H1 (cell line): ENCODE measurements around the gene KCNQ1. TPM values are rescaled to one million over a fixed set of nuclear protein-coding genes. Genes with fewer than 3 reads are reported as not detected.

ENCODE experiments used
- CTCF ChIA-PET: fragments of 300-600 bp; sonication (Branson Sonifier 250); formaldehyde crosslinking; loops from one replicate; lab custom pipeline; 2021; ENCODE audit not compliant: partially characterized antibody; lab: Charles Lee
- POLR2A ChIA-PET: fragments of 300-600 bp; sonication (Branson Sonifier 250); formaldehyde crosslinking; loops from one replicate; lab custom pipeline; 2021; ENCODE audit warnings: inconsistent platforms; ENCODE audit not compliant: partially characterized antibody; lab: Charles Lee
- DNase-seq, 2 experiments: peaks; one replicate each; pipeline versions ENCODE4 v3.0.0 to v3.0.0-alpha.2; 2010 to 2022; ENCODE audit warnings: low spot score in 2 of 2, low read depth in 1 of 2, mixed read lengths in 1 of 2
- FAIRE-seq: peaks from 2 replicates; lab custom pipeline; 2011; peaks lifted over from hg19 to GRCh38; lab: Jason Lieb, UNC
- H2AFZ ChIP-seq: 2 replicates; pipeline ENCODE4 v1.8.1; 2012; ENCODE audit warnings: low read length, inconsistent platforms
- H2AK5ac ChIP-seq: 2 replicates; pipeline ENCODE4 v1.6.1; 2013; ENCODE audit warnings: low read depth, low read length
- H2BK120ac ChIP-seq: replicated peaks from 2 replicates; pipeline ENCODE3; 2013; ENCODE audit warnings: low read depth, low read length, inconsistent platforms
- H2BK12ac ChIP-seq: 2 replicates; pipeline ENCODE4 v1.6.1; 2013; ENCODE audit warnings: low read depth, low read length
- H2BK15ac ChIP-seq: 2 replicates; pipeline ENCODE4 v1.6.1; 2013; ENCODE audit warnings: low read length
- H2BK20ac ChIP-seq: 2 replicates; pipeline ENCODE4 v1.6.1; 2013; ENCODE audit warnings: low read length
- H2BK5ac ChIP-seq: 2 replicates; pipeline ENCODE4 v1.6.1; 2013; ENCODE audit warnings: low read depth, low read length
- H3K14ac ChIP-seq: 2 replicates; pipeline ENCODE4 v1.6.1; 2013; ENCODE audit warnings: inconsistent platforms; ENCODE audit not compliant: insufficient read length
- H3K18ac ChIP-seq: 2 replicates; pipeline ENCODE4 v1.6.1; 2013; ENCODE audit warnings: low read length; ENCODE audit errors: extremely low read depth
- H3K23ac ChIP-seq: 2 replicates; pipeline ENCODE4 v1.6.1; 2013; ENCODE audit warnings: inconsistent platforms; ENCODE audit not compliant: insufficient read length
- H3K23me2 ChIP-seq: 2 replicates; pipeline ENCODE4 v1.6.1; 2013; ENCODE audit warnings: low read depth, low read length
- H3K27ac ChIP-seq: 2 replicates; pipeline ENCODE4 v1.6.1; 2011; ENCODE audit warnings: low read depth, low read length, inconsistent platforms
- H3K27me3 ChIP-seq, 4 experiments: replicated peaks in 1 of 4; 1 replicate in 1 of 4; 2 replicates in 3 of 4; pipeline versions ENCODE4 v1.6.1 to v1.8.1; 2011 to 2013; ENCODE audit warnings: low read length in 3 of 4, mild to moderate bottlenecking in 3 of 4, inconsistent platforms in 2 of 4, mixed read lengths in 2 of 4, moderate library complexity in 1 of 4; ENCODE audit not compliant: control insufficient read depth in 3 of 4, insufficient read depth in 3 of 4; ENCODE audit errors: extremely low read depth in 1 of 4
- H3K36me3 ChIP-seq, 4 experiments: 2 replicates each; pipeline versions ENCODE4 v1.6.1 to v1.8.1; 2011 to 2013; ENCODE audit warnings: mild to moderate bottlenecking in 4 of 4, low read length in 3 of 4, moderate library complexity in 2 of 4, control low read depth in 1 of 4, inconsistent platforms in 1 of 4; ENCODE audit not compliant: insufficient read depth in 4 of 4, control insufficient read depth in 2 of 4
- H3K4ac ChIP-seq: replicated peaks from 2 replicates; pipeline ENCODE3; 2013; ENCODE audit warnings: low read length, low read depth, mixed read lengths, inconsistent platforms; ENCODE audit not compliant: insufficient read length
- H3K4me1 ChIP-seq, 4 experiments: replicated peaks in 1 of 4; 1 replicate in 1 of 4; 2 replicates in 3 of 4; pipeline versions ENCODE4 v1.6.1 to v1.8.1; 2011 to 2013; ENCODE audit warnings: low read length in 3 of 4, inconsistent platforms in 2 of 4, mixed read lengths in 1 of 4; ENCODE audit not compliant: insufficient read depth in 4 of 4, control insufficient read depth in 3 of 4
- H3K4me2 ChIP-seq, 2 experiments: 2 replicates each; pipeline versions ENCODE4 v1.6.1 to v1.8.1; 2011 to 2013; ENCODE audit warnings: low read depth in 2 of 2, low read length in 2 of 2, control low read depth in 1 of 2, inconsistent platforms in 1 of 2, mild to moderate bottlenecking in 1 of 2; ENCODE audit not compliant: insufficient read depth in 1 of 2
- H3K4me3 ChIP-seq, 4 experiments: fragments of 200-600, 300-600 bp in 1 of 4; sonication (generic), shearing (Covaris generic), sonication (Bioruptor Twin) in 1 of 4; 2 replicates each; pipeline versions ENCODE4 v1.5.1 to v1.8.1; 2011 to 2016; ENCODE audit warnings: low read length in 4 of 4, low read depth in 3 of 4, control low read depth in 2 of 4, inconsistent platforms in 2 of 4, mild to moderate bottlenecking in 2 of 4, mixed read lengths in 1 of 4, moderate library complexity in 1 of 4; ENCODE audit not compliant: insufficient read depth in 2 of 4; ENCODE audit errors: extremely low read depth in 1 of 4
- H3K56ac ChIP-seq: replicated peaks from 2 replicates; pipeline ENCODE3; 2013; ENCODE audit warnings: low read depth, mild to moderate bottlenecking, mixed read lengths, low read length, inconsistent platforms; ENCODE audit not compliant: insufficient read length
- H3K79me1 ChIP-seq: 2 replicates; pipeline ENCODE4 v1.6.1; 2013; ENCODE audit warnings: low read depth, low read length, control low read depth
- H3K79me2 ChIP-seq, 2 experiments: 2 replicates each; pipeline versions ENCODE4 v1.6.1 to v1.8.1; 2012 to 2013; ENCODE audit warnings: low read length in 2 of 2, mild to moderate bottlenecking in 2 of 2, inconsistent platforms in 1 of 2; ENCODE audit not compliant: insufficient read depth in 2 of 2, control insufficient read depth in 1 of 2
- H3K9ac ChIP-seq, 4 experiments: replicated peaks in 1 of 4; 1 replicate in 1 of 4; 2 replicates in 3 of 4; pipeline versions ENCODE4 v1.6.1 to v1.8.1; 2011 to 2013; ENCODE audit warnings: low read depth in 3 of 4, low read length in 3 of 4, control low read depth in 2 of 4, mild to moderate bottlenecking in 2 of 4, moderate library complexity in 2 of 4, inconsistent platforms in 1 of 4; ENCODE audit errors: extremely low read depth in 1 of 4
- H3K9me3 ChIP-seq, 2 experiments: 2 replicates each; pipeline versions ENCODE4 v1.6.1 to v1.8.1; 2012 to 2013; ENCODE audit warnings: mild to moderate bottlenecking in 2 of 2, moderate library complexity in 2 of 2, control low read depth in 1 of 2, inconsistent platforms in 1 of 2, low read depth in 1 of 2, low read length in 1 of 2, mixed read lengths in 1 of 2; ENCODE audit not compliant: insufficient read depth in 2 of 2
- H4K20me1 ChIP-seq, 2 experiments: replicated peaks in 1 of 2; 2 replicates each; pipeline versions ENCODE3 to v1.8.1; 2011 to 2013; ENCODE audit warnings: inconsistent platforms in 2 of 2, low read length in 2 of 2, mild to moderate bottlenecking in 1 of 2; ENCODE audit not compliant: insufficient read depth in 2 of 2, control insufficient read depth in 1 of 2
- H4K5ac ChIP-seq: 2 replicates; pipeline ENCODE4 v1.6.1; 2013; ENCODE audit warnings: low read length, low read depth, mixed read lengths, inconsistent platforms; ENCODE audit not compliant: insufficient read length
- H4K8ac ChIP-seq: 2 replicates; pipeline ENCODE4 v1.8.0; 2013; ENCODE audit warnings: mild to moderate bottlenecking, moderate library complexity, low read length, inconsistent platforms; ENCODE audit not compliant: insufficient read depth; ENCODE audit errors: extremely low read depth
- H4K91ac ChIP-seq: replicated peaks from 2 replicates; pipeline ENCODE3; 2013; ENCODE audit warnings: low read length, mixed read lengths, inconsistent platforms; ENCODE audit not compliant: insufficient read length
- CREB1 ChIP-seq: IDR thresholded peaks from 2 replicates; pipeline ENCODE4 v1.6.1; 2012; ENCODE audit warnings: inconsistent platforms
- NANOG ChIP-seq: IDR thresholded peaks from 2 replicates; pipeline ENCODE4 v1.6.1; 2011; ENCODE audit warnings: low read length, low read depth, mild to moderate bottlenecking, inconsistent platforms; ENCODE audit not compliant: insufficient read depth, poor library complexity, severe bottlenecking
- RFX5 ChIP-seq: IDR thresholded peaks from 2 replicates; pipeline ENCODE4 v1.6.1; 2011; ENCODE audit warnings: low read depth, low read length, improper control_type of control experiment, borderline replicate concordance
- SP2 ChIP-seq: IDR thresholded peaks from 2 replicates; pipeline ENCODE4 v1.6.1; 2012; ENCODE audit warnings: mild to moderate bottlenecking, low read length, inconsistent platforms
- WGBS, 2 experiments: shearing (Covaris generic) in 1 of 2; methylation state at CpG; one replicate each; pipeline versions ENCODE4 v1.1.6 to v1.1.7; 2013 to 2015; ENCODE audit warnings: low lambda C conversion rate in 2 of 2, mixed read lengths in 2 of 2, inconsistent platforms in 1 of 2, low coverage in 1 of 2, missing lambda C conversion rate in 1 of 2; ENCODE audit not compliant: insufficient replicate concordance in 2 of 2, insufficient coverage in 1 of 2, insufficient read length in 1 of 2; ENCODE audit errors: extremely low coverage in 1 of 2, missing lambda C conversion rate in 1 of 2; 5-methylcytosine and 5-hydroxymethylcytosine counted together
- polyA plus RNA-seq, 7 experiments: library from polyadenylated mRNA; depleted of rRNA in 3 of 7; stranded (reverse) in 5 of 7; unstranded in 2 of 7; fragments of >200 nt in 5 of 7; fragments of 200-250 nt in 2 of 7; gene quantifications; 1 replicate in 5 of 7; 2 replicates in 1 of 7; 4 replicates in 1 of 7; pipeline versions ENCODE4 v1.2.1 to v1.2.3, GENCODE V29; 2011 to 2013; ENCODE audit warnings: missing spikeins in 2 of 7, mixed read lengths in 2 of 7
- total RNA-seq: library from RNA; stranded (reverse); fragmentation: NEBNext Ultra II Directional; extraction: Animal tissue kit (Norgen Biotek cat#: 25700); gene quantifications from 2 replicates; pipeline ENCODE4 v1.2.1, GENCODE V29; 2021

Gene KCNQ1
- total and polyA plus RNA-seq, 2 of the 8 experiments (the other 6 are each of a cell fraction or from before 2014, with no cell fraction given), result 1.9 to 2.0 TPM

GRCh38 chr11:2414616-2415015 is 30.2 kb upstream of the KCNQ1 start:
- Histone ChIP-seq H3K56ac (no peak overlapping the region), H2BK12ac (no peak overlapping the region), H3K36me3 (no peaks in the 10 kb centered on the region), H3K14ac (no peak overlapping the region), H2BK5ac (no peak overlapping the region), H3K9me3 (no peaks in the 10 kb centered on the region), H3K27me3 (no peaks in the 10 kb centered on the region; a peak in 1 of 7 replicates), H3K27ac (no peak overlapping the region), H3K23ac (no peak overlapping the region), H3K79me2 (no peaks in the 10 kb centered on the region), H3K4ac (no peak overlapping the region), H3K18ac (no peak overlapping the region), H2AFZ (no peak overlapping the region), H3K4me2 (no peak overlapping the region), H3K79me1 (no peaks in the 10 kb centered on the region), H4K5ac (no peak overlapping the region), H4K8ac (no peak overlapping the region; the same call in 1 of the 2 replicates), H3K23me2 (no peaks in the 10 kb centered on the region), H2BK15ac (no peak overlapping the region), H3K4me1 (no peaks in the 10 kb centered on the region), H3K9ac (no peak overlapping the region), H2BK20ac (no peak overlapping the region), H3K4me3 (no peak overlapping the region), H4K91ac (no peak overlapping the region), H2AK5ac (no peak overlapping the region), H2BK120ac (no peak overlapping the region), H4K20me1 (no peaks in the 10 kb centered on the region)
- FAIRE-seq (no peak), DNase-seq (no peak)
- ChIA-PET POLR2A (interaction anchor here (0.8 to 1.7 kb wide), 2 partner anchors 10 to 11 kb away, joined by 3 to 4 read pairs; no protein-coding TSS in a partner anchor), CTCF (interaction anchor here (1.3 to 9.2 kb wide), 5 partner anchors 10 to 115 kb away, joined by 3 to 196 read pairs (median 5); partner anchors contain the start of gene TSSC4)
- TF ChIP-seq NANOG (no peak), RFX5 (no peak), SP2 (no peak), CREB1 (no peak)
- 95% methylated on average over 11 of the region's 35 CpGs; no CpG with 5 or more reads in 1 of the 2 experiments for WGBS, 2 experiments
